Stimulated activated CD4-positive, alpha-beta T cell treated with anti-CD3 and anti-CD28 coated beads, Interleukin-2, amount 100 ng/mL, for 48 hours (primary cell): ENCODE results near the gene BAZ2A.
"Not testable (repeated sequence)": the region's sequence is repeated elsewhere in the genome, so short reads cannot be mapped to it uniquely, and the experiment has no call there.

Experiments
- DNase-seq, 2 donors: peaks; one replicate each; pipeline ENCODE4 v3.0.0-alpha.2; 2020

The BAZ2A gene

GRCh38 chr12:56630180-56630632 is at the start of gene BAZ2A:
Gene BAZ2A, minus strand, starts transcription at chr12:56630326. Its CDS starts 12,796 bp downstream, at chr12:56617530.
- DNase-seq = peak; percentile 79 to 82

GRCh38 chr12:56678852-56679251 is 48.7 kb upstream of the BAZ2A start:
- no peak for DNase-seq

DNA sequence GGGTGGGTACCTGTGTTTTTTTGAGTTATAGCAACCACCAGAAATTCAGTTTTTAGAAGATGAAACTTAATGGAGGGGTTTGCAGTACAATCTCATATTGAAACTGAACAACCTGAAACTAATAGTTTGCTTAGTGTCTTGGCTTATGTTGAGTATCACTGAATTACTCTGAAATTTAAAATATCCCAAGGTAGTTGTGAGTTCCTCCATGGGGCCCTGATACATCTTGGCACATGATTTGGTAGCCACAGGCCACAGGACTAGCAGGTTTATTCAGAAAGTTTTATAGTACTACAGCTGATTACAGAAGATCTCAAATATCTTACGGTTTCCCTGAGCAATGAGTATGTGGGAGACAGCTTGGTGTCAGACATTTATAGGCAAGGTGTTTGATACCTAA is 47.6 kb upstream of the BAZ2A start:
- no peak for DNase-seq

DNA sequence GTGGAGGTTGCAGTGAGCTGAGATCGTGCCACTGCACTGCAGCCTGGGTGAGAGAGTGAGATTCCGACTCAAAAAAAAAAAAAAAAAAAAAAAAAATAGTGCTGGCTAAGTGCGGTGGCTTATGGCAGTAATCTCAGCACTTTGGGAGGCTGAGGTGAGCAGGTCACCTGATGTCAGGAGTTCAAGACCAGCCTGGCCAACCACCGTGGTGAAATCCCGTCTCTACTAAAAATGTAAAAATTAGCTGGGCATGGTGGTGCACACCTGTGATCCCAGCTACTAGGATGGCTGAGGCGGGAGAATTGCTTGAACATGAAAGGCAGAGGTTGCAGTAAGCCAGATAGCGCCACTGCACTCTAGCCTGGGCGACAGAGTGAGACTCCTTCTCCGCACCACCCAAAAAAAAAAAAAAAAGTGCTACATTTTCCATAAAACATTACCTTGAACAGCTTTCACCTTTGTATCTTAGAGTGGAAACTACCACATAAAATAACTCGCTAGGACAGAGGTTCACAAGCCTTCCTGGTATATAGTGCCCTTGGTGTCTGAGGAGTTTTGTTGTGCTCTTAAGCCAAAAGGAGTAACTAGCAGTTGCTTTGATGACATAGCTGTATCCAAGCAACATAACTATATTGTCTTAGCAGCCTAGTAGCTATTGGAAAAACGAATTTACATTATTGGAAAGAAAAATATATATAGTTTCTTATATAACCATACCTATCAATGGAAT is 46.9 kb upstream of the BAZ2A start:
- DNase-seq = no peak

- DNase-seq = no peak
These were observed 41.5 kb upstream of the BAZ2A start for GRCh38 chr12:56671608-56672007.

- no peak for DNase-seq
These were observed 40.7 kb upstream of the BAZ2A start for GRCh38 chr12:56670836-56671235.

- DNase-seq = no peak
These were observed 38.0 kb upstream of the BAZ2A start for GRCh38 chr12:56668197-56668457.

DNA sequence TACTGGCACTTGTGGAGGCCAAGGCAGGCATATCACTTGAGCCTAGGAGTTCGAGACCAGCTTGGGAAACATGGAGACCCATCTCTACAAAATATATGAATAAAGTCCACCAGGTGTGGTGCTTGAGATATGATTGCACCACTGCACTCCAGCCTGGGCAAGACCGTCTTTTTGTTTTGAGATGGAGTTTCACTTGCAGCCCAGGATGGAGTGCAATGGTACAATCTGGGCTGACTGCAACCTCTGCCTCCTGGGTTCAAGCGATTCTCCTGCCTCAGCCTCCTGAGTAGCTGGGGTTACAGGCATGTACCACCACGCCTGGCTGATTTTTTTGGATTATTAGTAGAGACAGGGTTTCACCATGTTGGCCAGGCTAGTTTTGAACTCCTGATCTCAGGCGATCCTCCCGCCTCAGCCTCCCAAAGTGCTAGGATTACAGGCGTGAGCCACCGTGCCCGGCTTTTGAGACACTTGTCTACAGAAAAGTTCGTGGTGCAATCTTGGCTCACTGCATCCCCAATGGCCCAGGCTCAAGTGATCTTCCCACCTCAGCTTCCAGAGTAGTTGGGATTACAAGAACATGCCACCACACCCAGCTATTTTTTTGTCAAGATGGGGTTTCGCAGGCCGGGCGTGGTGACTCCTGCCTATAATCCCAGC is 32.0 kb upstream of the BAZ2A start:
- no peak for DNase-seq

DNA sequence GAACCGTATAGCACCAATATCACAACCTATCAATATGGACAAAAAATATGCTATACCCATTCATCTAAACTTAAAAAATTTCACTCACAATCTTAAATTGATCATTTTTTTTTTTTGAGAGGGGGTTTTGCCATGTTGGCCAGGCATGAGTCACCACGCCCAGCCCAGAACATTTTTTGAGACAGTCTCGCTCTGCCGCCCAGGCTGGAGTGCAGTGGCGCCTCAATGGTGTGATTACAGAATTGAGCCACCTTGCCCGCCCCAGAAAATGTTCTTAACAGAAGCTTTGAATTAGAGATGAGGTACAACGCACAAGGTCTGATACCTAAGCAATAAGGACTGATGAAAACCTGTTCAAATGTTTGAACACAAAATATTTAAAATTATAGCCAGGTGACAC is 31.4 kb upstream of the BAZ2A start:
- DNase-seq = no peak

DNA sequence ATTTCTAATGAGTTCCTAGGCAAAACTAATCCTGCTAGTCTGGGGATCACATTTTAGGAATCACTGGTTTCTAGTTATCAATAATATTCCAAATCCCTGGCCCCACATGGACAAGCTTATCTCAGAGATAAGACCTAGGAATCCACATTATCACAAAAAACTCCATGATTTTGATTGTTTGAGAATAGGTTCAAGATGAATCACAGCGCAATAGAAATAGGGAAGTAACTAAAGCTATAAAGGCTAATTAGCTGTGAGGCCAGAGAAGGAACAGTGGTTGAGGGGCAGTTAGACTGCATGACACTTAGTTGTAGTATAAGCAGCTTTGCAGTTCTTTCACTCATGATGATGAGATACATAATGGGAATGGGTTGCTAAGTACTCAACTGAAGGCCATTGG is 28.8 kb upstream of the BAZ2A start:
- no peak for DNase-seq

DNA sequence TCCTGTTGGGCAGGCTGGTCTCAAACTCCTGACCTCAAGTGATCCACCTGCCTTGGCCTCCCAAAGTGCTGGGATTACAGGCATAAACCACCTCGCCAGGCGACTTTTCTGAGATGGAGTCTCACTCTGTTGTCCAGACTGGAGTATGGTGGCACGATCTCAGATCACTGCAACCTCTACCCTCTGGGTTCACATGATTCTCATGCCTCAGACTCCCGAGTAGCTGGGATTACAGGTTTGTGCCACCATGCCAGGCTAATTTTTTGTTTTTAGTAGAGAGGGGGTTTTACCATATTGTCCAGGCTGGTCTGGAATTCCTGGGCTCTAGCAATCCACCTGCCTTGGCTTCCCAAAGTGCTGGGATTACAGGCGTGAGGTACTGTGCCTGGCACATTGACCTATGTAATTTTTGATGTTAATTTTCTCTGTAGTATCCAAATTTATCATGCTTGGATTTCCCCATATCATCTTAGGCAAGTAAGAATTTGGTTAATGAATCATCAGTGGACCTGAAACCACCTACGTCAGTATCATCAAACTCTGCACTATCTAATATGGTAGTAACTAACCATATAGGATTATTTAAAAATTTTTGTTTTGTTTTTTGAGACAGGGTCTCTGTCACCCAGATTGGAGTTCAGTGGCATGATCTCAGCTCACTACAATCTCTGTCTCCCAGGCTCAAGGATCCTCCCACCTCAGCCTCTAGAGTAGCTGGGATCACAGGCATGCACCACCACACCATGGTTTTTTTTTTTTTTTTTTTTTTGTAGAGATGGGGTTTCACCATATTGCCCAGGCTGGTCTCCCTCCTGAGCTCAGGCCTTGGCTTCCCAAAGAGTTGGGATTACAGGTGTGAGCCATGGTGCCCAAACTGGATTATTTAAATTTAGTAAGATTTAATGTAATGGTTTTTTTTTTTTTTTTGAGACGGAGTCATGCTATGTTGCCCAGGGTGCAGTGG is 27.6 kb upstream of the BAZ2A start:
- no peak for DNase-seq

DNA sequence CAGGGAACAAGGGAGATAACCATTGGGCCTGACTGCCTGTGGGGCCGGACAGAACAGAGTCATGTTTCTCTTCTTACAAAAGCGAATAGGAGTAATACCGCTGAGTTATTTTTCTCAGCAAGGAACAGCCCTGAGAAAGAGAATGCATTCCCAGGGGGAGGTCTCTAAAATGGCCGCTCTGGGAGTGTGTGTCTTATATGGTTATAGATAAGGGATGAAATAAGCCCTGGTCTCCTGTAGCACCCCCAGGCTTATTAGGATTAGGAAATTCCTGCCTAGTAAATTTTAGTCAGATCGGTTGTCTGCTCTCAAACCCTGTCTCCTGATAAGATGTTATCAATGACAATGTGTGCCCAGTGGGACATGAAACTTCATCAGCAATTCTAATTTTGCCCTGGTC is 23.7 kb upstream of the BAZ2A start:
- not testable (repeated sequence) for DNase-seq

- DNase-seq = not testable (repeated sequence)
These were observed 17.9 kb upstream of the BAZ2A start for GRCh38 chr12:56648023-56648422.

- peak; percentile 77 to 83 for DNase-seq
These were observed 15.8 kb upstream of the BAZ2A start, which contains the start of gene ATP5F1B for GRCh38 chr12:56645717-56646446. Gene ATP5F1B, minus strand, starts transcription at chr12:56645984. Its CDS starts 21 bp downstream, at chr12:56645963.

GRCh38 chr12:56645201-56645716 is 15.1 kb upstream of the BAZ2A start:
- DNase-seq = no peak

DNA sequence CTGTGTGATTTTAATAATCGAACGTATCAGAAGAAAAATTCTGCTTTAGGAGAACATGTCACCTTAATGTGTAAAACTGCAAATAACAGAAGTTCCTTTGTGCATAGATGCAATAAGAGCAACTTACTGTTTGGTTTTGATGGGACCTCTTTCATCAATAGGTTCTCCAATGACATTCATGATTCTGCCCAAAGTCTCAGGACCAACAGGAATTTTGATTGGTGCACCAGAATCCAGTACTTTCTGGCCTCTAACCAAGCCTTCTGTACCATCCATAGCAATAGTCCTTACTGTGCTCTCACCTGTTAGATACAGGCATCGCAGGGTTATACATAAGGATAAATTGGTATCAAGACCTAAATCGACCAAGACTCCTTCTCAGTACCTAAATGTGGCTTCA is 14.5 kb upstream of the BAZ2A start:
- no peak for DNase-seq

DNA sequence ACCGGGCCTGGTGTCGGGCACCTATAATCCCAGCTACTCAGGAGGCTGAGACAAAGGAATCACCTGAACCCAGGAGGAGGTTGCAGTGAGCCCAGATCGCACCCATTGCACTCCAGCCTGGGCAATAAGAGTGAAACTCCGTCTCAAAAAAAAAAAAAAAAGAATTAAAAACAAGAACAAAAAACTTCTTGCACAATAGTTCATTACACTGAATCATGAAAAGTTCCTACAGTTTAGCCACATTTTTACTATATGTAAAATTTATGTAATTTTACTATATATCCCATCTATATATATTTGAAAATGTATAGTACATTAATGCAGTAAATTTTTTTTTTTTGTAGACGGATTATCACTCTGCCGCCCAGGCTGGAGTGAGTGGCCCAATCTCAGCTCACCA is 11.1 kb upstream of the BAZ2A start:
- no peak for DNase-seq

DNA sequence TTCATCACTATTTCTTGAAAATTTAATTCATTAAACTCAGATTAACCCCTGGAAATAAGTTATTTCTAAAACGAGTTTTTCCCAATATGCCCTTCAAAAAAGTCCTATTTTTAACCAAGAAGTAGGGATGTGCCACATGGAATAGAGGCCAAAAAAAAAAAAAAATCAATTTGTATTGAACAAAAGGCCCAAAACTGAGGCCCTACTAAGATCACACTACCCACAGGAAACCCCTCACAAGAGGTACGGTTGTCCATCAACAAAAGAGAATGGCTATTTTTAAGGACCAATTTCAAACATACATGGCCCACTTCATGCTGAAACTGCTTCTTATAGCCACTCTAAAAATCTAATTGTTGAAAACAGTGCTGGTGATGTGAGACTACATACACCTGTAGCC is 7.5 kb upstream of the BAZ2A start:
- no peak for DNase-seq

DNA sequence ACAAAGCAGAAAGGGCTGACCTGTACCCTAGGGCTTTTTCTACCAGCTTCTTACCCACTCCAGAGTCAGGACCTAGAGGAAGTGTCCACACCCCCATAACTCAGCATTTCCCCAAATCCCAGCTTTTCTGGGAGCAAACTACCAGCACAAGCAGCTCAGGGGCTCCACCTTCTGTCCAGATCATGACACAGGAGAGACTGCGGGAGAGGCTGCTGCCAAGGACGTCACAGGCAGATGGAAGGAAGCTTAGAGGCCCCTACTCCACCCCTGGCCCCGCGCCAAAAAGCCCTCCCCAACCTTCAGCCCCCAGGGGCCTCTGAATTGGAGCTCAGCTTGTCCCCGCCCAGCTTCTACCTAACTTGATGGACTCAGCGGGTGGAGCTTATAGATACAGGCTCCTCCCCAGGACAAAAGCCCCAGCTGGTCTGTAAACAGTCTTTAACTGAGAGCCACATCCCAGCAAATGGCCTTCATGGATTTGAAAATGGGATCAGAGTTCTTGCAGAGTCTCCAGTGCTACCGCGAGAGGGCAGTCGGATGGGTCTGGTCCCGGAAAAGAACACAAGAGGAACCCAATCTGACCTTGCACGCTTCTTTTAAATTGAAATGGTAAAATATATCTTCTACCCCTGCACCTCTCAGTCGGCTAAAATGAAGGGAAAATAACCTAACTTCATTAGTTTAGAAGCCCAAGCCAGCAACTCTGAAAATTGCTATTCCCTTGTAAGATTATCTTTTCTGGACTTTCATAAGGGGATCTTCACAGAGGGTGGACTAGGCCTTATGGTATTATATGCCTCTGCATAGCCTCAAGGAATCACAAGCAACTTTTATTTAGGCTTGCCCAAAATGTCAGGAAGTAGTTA is 6.8 kb upstream of the BAZ2A start:
- peak; percentile 84 to 87 for DNase-seq

- DNase-seq = peak; percentile 74 to 81
These were observed 5.9 kb upstream of the BAZ2A start for GRCh38 chr12:56635806-56636674.
